Germinal center (tissue), 1 donor: ENCODE data around the gene NSUN7.

Experiments used
- DNase-seq: peaks from one replicate; pipeline ENCODE4 v3.0.0; 2012; ENCODE audit warnings: mixed read lengths, low spot score

The NSUN7 gene

DNA sequence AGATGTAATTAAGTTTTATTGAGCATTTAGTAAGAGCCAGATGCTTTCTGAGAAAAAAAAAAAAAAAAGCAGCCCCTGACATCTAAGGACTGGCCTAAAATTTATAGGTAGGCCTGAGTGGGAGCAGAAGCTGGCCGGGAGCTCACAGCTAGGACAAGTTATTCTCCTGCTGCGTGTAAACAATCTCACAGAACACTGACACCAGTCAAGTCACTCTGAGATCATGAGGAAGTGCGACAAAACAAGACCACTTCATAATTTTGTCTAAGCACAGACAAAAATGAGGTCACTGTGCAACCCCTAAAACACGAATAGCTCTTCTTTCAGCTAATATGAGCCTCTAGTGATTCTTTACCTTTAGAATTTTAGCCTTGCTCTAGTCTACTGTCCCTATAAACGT is 15.3 kb upstream of the NSUN7 start:
- DNase-seq = no peak

DNA sequence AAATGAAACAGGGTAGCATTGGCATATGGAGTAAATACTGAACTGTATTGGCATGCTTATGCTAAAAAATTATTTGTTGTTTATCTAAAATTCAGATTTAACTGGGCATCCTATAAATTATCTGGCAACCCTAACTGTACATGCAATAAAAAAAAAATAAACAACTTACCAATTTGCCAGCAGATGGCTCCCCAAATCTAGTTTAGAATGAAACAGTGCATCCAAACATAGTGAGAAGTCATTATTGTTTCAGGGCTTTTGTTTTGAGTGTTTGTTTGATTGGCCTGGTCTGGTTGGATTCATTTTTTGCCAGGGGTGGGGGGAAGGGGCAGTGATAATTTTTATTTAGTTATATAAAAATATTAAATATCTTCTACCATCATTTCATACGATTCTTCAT is 12.8 kb upstream of the NSUN7 start:
- DNase-seq = peak; percentile 19

DNA sequence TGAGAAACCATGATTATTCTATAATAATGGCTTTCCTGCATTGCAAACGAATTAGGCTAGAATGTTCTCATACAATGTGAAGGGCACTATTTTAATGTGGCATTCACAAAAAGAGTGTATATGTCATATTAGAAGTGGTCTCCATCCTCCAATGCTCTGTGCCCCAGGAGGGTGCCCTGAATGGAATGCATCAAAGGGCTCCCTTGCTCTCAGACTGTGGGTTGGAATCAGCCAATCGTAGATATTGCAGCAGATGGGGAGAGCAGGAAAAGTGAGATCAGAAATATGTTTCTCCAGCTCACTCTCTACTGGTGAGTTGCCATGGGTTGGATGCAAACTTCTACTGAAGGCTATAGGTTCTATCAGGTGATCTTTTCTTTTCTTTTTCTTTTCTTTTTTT is 11.9 kb upstream of the NSUN7 start:
- no peak for DNase-seq

- DNase-seq = no peak
Observed at GRCh38 chr4:40739347-40739746, 10.4 kb upstream of the NSUN7 start.

DNA sequence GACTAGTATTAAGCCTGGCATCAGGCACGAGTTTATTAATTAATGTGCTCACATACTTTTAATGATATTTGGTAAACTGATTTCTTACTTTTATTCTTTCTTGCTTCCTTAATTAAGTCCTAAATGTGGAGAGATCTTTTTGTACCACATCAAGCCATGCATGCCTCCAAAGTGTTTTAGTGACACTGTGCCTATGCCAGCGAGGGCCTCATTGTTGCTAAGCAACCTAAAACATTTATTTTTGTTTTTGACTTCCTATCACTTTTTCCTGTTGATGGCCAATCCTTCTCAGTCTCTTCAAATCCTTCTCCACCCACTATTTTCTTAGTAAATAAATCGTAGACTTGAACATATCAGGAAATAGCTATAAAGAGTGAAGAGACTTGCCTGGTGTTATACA is 5.5 kb upstream of the NSUN7 start:
- DNase-seq = no peak

DNA sequence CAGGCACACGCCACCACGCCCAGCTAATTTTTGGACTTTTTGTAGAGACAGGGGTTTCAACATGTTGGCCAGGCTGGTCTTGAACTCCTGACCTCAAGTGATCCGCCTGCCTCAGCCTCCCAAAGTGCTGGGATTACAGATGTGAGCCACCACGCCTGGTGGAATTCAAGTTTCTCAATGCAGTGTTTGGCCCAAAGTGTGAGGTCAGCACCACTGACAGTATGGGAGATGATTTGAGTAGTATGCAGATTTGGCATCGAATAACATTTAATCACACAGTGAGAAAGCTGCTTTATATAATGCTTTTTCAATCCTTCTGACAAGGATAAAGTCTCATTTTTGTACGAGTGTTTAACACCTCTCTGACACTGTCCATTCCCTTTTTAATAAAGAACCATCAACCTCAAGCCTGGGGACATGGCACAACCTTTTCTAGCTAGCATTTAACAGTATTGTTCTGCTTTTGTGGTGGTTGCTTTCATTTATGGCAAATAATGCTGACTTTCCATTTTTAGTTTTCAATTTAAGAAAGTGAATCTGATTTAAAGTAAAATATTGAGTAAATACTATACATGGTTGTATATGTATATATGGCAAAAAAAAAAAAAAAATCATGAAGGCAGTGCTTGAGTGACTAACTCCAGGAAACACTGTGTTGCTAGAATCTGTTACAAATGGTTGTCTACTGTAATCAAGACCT is 4.3 kb upstream of the NSUN7 start:
- no peak for DNase-seq

- no peak for DNase-seq
Observed at GRCh38 chr4:40747207-40747835, 2.4 kb upstream of the NSUN7 start.

GRCh38 chr4:40750461-40751258 is 905 bp downstream of the NSUN7 start:
- no peak for DNase-seq

DNA sequence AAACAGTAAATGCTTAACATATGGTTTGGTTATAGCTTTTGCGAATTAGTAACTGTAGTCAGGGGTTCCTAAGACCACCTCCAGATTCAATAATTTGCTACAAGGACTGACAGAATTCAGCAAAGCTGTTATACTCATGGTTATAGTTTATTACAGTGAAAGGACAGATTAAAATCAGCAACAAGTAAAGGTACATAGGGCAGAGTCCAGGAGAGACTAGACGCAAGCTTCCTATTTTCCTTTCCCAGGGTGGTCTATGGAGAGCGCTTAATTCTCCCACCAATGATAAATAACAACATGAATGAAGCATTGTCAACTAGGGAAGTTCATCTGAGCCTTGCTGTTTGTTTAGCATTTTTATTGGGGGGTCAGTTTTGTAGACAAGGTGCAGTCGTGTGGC is 5.9 kb downstream of the NSUN7 start:
- no peak for DNase-seq

DNA sequence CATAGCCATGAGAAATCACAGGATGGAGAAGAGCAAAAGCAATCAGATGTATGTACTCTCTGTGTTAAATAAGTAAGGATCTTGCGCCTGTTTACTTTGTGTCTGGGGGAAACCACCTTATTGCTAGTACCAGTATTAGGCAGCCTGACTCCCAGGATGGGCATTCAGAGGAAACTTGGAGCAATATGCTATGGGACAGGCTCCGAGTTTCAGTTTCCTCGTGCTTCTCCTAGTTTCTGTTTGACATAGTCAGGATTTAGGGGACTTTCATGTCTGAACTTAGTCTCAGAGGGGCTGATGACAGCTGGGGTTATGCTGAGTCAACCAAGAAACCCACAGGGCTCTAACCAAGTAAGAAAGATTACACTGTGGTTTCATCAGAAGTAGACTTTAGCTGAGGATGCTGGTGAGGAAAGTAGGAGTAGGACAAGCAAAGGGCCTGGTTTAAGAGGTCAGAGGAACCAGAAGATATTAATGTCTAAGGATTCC is 13.5 kb downstream of the NSUN7 start:
- no peak for DNase-seq

DNA sequence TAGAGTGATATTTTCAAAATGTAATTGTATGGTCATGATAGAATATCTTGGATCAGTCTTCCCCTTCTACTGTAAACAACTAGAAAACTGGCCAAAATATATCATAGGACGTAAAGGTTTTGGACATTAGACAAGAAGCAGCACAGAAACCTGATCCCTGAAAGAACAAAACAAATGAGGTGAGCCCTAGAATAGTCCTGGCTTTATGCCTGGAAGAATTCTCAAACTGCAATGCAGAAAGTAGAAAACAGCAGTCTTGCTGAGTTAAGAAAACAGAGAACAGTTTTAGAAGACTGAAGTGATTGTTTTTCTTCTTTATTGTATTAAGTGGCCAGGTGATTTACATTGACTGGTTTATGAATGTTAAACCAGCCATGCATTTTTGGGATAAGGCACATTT is 19.5 kb downstream of the NSUN7 start:
- DNase-seq = no peak

GRCh38 chr4:40778090-40778489 is 28.3 kb downstream of the NSUN7 start:
- DNase-seq = no peak

- DNase-seq = no peak
Observed at GRCh38 chr4:40782876-40783275, 33.1 kb downstream of the NSUN7 start.

DNA sequence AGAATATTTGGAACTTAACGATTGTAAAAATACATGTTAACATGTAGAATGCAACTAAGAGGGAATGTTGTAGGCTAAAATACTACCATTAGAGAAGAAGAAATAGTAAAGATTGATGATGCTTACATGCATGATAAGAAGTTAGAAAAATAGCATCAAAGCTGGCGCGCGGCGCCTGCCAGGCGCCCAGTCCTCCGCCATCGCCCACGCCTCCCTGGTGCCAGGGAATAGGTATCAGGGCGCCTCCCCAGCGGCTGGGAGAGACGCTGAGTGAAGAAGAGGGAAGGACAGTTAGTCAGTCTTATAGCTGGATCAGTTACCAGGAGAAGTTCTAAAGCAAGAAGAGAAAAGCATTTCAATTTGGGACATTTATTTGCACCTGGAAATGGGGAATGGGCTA is 36.0 kb downstream of the NSUN7 start:
- DNase-seq = no peak

- DNase-seq = no peak
Observed at GRCh38 chr4:40788331-40788730, 38.6 kb downstream of the NSUN7 start.

DNA sequence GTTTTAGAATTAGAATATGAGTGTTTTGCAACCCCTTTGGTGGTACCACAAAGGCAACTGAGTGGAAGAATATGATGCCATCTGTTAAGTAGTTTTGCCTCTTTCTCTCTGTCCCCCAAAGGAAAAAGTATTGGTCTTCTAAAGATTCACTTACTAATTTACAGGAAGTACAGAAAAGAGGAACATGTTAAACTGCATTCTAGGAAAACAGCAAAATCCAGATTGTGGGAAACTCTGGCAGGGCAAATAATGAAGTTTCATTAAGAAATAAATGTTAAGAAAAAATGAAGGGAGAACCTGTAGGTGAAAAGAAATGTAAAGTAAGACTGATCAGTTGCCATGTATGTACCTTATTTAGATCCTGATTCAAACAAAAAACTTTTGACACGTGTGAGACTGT is 39.3 kb downstream of the NSUN7 start:
- no peak for DNase-seq

DNA sequence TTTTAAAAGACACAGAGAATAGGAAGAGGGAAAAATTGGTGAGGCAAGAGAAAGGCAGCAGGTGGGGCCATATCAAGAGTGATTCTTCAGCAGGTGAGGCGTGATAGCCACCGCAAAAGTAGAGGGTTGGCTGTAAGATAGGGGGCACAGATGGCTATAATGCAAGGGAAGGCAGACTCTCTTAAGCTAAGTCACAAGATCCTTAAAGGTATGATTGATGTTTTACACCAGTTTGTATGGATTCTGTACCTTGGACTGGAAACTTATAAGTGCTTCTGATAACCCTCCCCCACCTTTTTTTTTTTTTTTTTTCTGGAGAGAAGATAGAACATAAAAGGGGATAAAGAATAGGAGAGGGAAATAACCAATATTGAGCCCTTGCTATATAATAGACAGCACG is 40.0 kb downstream of the NSUN7 start:
- no peak for DNase-seq

- DNase-seq = no peak
Observed at GRCh38 chr4:40800064-40800463, 50.3 kb downstream of the NSUN7 start.

- no peak for DNase-seq
Observed at GRCh38 chr4:40804598-40804997, 54.8 kb downstream of the NSUN7 start.

DNA sequence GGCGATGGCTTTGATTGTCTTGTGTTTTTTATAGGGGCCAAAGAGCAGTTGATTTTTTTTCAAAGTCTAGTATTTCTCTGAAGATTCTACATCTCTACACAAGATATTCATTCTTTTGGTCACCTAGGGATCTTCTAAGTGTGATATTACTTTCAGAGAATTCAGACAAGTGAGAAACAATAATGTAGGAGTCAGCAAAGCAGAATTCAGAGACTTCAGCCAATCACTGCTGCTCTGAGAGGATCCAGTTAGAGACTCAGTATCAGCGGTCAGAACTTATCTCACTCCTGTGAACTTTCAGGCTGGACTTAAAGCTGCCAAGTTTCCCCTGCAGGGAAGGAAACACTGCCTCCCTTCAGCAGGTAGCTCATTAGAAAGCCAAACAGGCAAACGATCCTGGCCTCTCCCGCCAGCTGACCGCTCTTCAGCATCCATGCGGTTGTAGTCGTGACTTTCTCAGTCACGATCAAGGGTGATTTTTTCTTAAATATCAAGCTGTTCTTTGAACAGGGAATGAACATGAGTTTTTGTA is 59.2 kb downstream of the NSUN7 start:
- DNase-seq = no peak

GRCh38 chr4:40811956-40812355 is 62.2 kb downstream of the NSUN7 start:
- DNase-seq = no peak

DNA sequence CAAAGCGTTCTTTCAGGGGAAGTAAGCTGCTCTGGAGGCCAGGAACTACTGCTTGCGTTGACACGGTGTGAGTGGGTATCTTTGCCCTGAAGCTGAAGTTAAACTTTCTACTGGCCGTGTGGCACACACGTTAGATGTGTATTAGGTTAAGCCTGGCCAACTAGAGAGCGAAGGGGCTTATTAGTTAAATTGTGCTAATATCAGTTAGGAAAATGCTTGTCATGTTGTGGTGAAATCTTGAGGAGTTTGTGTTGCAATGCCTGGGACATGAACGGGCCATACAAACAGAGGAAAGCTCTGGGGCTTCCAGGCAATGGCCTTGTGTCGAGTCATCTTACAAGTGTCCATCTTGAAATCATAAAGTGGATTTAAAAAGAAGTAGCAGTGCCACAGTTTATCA is 62.6 kb downstream of the NSUN7 start:
- no peak for DNase-seq

GRCh38 chr4:40812856-40813255 is 63.1 kb downstream of the NSUN7 start:
- DNase-seq = no peak
